NB4 (cell line): ENCODE results near the gene CFAP100.

Experiments used
- CTCF ChIP-seq: IDR thresholded peaks from one replicate; pipeline ENCODE4 v1.5.1; 2012; ENCODE audit warnings: low read depth, low read length
- MAX ChIP-seq: IDR thresholded peaks from 2 replicates; pipeline ENCODE4 v1.6.1; 2011; ENCODE audit warnings: low read depth, low read length
- MYC ChIP-seq: IDR thresholded peaks from 2 replicates; pipeline ENCODE4 v1.6.1; 2011; ENCODE audit warnings: low read depth, low read length
- POLR2A ChIP-seq: IDR thresholded peaks from 2 replicates; pipeline ENCODE4 v1.6.1; 2011; ENCODE audit warnings: mild to moderate bottlenecking; ENCODE audit not compliant: insufficient read length; ENCODE audit errors: extremely low read depth

GRCh38 chr3:126364130-126364695 is 30.5 kb upstream of the CFAP100 start:
- TF ChIP-seq POLR2A (no peak), CTCF (no peak), MYC (no peak), MAX (no peak)
